Measurements from ENCODE around the gene CCNJL.
"Not testable (repeated sequence)": the region's sequence is repeated elsewhere in the genome, so short reads cannot be mapped to it uniquely, and the experiment has no call there.

Gene CCNJL

GRCh38 chr5:160260881-160261815 is 51.2 kb downstream of the CCNJL start:
- peak in 1 of 14 donors; percentile 3 for DNase-seq

GRCh38 chr5:160260006-160260775 is 52.2 kb downstream of the CCNJL start:
- no peak for DNase-seq

- no peak for DNase-seq
Observed at GRCh38 chr5:160259341-160259740, 53.0 kb downstream of the CCNJL start.

- no peak for DNase-seq
Observed at GRCh38 chr5:160254706-160255105, 57.7 kb downstream of the CCNJL start.

GRCh38 chr5:160253441-160253840 is 58.9 kb downstream of the CCNJL start:
- no peak for DNase-seq

GRCh38 chr5:160252916-160253315 is 59.4 kb downstream of the CCNJL start:
- no peak for DNase-seq

- no peak for DNase-seq
Observed at GRCh38 chr5:160251406-160252155, 60.8 kb downstream of the CCNJL start.

- no peak for DNase-seq
Observed at GRCh38 chr5:160250826-160251225, 61.5 kb downstream of the CCNJL start.

GRCh38 chr5:160250226-160250625 is 62.1 kb downstream of the CCNJL start:
- DNase-seq = no peak

- DNase-seq = not testable (repeated sequence)
Observed at GRCh38 chr5:160249570-160249969, 62.8 kb downstream of the CCNJL start.

- peak in 1 of 14 donors; percentile 61 for DNase-seq
Observed at GRCh38 chr5:160245506-160246086, 66.8 kb downstream of the CCNJL start.

- no peak for DNase-seq
Observed at GRCh38 chr5:160242145-160242544, 70.2 kb downstream of the CCNJL start.

- no peak for DNase-seq
Observed at GRCh38 chr5:160240350-160240749, 72.0 kb downstream of the CCNJL start.

GRCh38 chr5:160237571-160238093 is 74.7 kb downstream of the CCNJL start:
- DNase-seq = no peak

GRCh38 chr5:160235731-160236130 is 76.6 kb downstream of the CCNJL start:
- no peak for DNase-seq

GRCh38 chr5:160233215-160233614 is 79.1 kb downstream of the CCNJL start:
- no peak for DNase-seq

- DNase-seq = no peak
Observed at GRCh38 chr5:160231783-160232342, 80.5 kb downstream of the CCNJL start.

GRCh38 chr5:160230686-160231527 is 81.5 kb downstream of the CCNJL start:
- peak in 6 of 14 donors; percentile 2 to 56 (median 4) for DNase-seq

- DNase-seq = no peak
Observed at GRCh38 chr5:160229190-160229742, 83.1 kb downstream of the CCNJL start, which contains the start of gene FABP6. Gene FABP6 (plus strand): TSS chr5:160229506. CDS start chr5:160229558, 52 bp downstream.

GRCh38 chr5:160227012-160227411 is 85.4 kb downstream of the CCNJL start:
- no peak for DNase-seq

All from C1 segment of cervical spinal cord (tissue), 14 donors.